ENCODE results near the gene CA5B.

CA5B gene

DNA sequence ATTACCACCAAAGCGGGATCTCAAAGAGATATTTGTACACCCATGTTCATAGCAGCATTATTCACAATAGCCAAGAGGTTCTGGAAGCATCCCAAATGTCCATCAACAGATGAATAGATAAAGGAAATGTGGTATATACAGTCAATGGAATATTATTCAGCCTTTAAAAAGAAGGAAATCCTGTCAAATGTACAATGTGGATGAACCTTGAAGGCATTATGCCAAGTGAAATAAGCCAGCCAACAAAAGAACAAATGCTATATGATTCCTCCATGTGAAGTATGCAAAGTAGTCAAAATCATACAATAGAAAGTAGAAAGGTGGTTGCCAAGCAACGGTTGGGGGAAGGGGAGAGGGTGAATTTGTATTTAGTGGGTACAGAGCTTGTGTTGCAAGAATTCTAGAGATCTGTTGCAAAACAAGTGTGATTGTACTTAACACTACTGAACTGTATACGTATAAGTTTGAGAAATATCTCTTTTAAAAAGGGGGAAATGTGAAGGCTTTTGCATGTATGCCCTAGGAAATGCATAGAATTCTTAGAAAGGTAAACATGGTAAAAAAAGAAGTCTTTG lies 47.2 kb downstream of the CA5B start:
- H3K9ac ChIP-seq (ENCODE audit: low read length in 2 of 2): no peak overlapping the region
- no peaks in the 10 kb centered on the region for H3K27me3 ChIP-seq (ENCODE audit: control insufficient read depth in 1 of 2, insufficient read depth in 2 of 2, low read length in 2 of 2)
- H3K27ac ChIP-seq (ENCODE audit: low read length): no peak overlapping the region

DNA sequence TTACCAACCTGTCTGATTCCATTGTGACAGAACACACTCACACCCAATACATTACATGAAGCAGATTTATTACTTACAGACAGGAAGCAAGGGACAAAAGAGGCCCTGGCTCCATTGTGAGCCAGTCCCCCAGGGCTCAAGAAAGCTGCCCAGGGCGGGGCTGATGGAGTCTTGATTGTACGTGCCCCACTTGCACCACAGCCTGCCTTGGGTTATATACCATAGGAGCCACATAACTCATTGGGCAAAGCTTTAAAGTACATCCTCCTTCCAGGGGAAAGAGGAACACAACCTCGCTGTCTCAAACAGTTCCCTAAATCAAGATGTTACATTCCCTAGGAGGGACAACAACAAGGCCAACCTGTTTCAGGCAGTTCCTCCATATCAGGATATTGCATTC lies 48.8 kb downstream of the CA5B start:
- Histone ChIP-seq H3K4me1 (ENCODE audit: control insufficient read depth, insufficient read depth, low read length) (peaks cover 7% of the 10 kb centered on the region), H3K4me3 (ENCODE audit: low read length in 2 of 2) (no peak overlapping the region), H3K27me3 (ENCODE audit: control insufficient read depth in 1 of 2, insufficient read depth in 2 of 2, low read length in 2 of 2) (no peaks in the 10 kb centered on the region), H3K36me3 (ENCODE audit: control insufficient read depth in 2 of 2, insufficient read depth in 2 of 2, low read length in 2 of 2) (peaks cover 0 to 3% of the 10 kb centered on the region in 2 donors), H3K27ac (ENCODE audit: low read length) (no peak overlapping the region), H3K9me3 (ENCODE audit: control insufficient read depth in 2 of 2, low read length in 2 of 2) (no peaks in the 10 kb centered on the region), H3K9ac (ENCODE audit: low read length in 2 of 2) (no peak overlapping the region)

More for the DNA sequence above, 47.2 kb downstream of the CA5B start:
- H3K36me3 ChIP-seq (ENCODE audit: control insufficient read depth in 2 of 2, insufficient read depth in 2 of 2, low read length in 2 of 2): peaks cover 3 to 5% of the 10 kb centered on the region in 2 donors
- H3K9me3 ChIP-seq (ENCODE audit: control insufficient read depth in 2 of 2, low read length in 2 of 2): no peaks in the 10 kb centered on the region
- H3K4me1 ChIP-seq (ENCODE audit: control insufficient read depth, insufficient read depth, low read length): peaks cover 7% of the 10 kb centered on the region
- no peak overlapping the region for H3K4me3 ChIP-seq (ENCODE audit: low read length in 2 of 2)

DNA sequence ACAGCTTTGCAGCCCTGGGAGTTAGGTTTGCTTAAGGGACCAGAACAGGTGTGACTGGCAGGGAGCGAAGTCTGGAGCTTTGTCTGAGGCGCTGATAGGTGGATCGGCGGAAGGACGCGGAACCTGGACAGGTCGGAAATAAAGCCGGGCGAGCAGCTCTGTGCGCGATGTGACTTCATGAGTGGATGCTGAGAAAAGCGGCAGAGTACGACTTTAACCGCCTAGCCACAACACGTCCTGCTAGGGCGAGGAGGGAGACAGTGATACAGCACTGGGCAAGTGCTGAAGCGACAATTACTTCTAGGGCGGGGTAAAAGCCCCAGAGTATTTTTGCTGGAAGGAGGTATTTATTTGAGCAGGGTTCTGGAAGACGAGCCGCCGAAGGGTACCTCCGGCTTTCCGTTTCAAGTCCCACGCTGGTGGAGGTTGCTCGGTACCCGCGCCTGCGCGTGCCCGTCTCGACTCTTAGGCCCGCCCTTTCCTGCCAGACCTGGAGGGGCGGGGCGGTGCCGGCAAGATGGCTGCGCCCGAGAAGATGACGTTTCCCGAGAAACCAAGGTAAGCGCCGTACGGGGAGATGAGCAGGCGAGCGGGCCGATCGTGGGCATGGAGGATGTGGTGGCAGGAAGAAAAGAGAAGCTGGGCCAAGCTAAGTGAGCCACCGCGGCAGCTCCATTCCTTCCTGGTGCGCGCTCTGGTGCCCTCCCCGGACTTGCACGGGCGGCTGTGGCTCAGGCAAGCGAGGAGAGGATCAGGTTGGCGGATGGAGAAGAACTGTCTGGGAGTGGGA lies 52.1 kb downstream of the CA5B start, which contains the start of gene ZRSR2:
TSS of gene ZRSR2 (plus strand) at position 506 of the 790 bp plus-strand sequence. CDS start at position 518, 12 bp downstream.
- H3K27me3 ChIP-seq (ENCODE audit: control insufficient read depth in 1 of 2, insufficient read depth in 2 of 2, low read length in 2 of 2): no peaks in the 10 kb centered on the region

DNA sequence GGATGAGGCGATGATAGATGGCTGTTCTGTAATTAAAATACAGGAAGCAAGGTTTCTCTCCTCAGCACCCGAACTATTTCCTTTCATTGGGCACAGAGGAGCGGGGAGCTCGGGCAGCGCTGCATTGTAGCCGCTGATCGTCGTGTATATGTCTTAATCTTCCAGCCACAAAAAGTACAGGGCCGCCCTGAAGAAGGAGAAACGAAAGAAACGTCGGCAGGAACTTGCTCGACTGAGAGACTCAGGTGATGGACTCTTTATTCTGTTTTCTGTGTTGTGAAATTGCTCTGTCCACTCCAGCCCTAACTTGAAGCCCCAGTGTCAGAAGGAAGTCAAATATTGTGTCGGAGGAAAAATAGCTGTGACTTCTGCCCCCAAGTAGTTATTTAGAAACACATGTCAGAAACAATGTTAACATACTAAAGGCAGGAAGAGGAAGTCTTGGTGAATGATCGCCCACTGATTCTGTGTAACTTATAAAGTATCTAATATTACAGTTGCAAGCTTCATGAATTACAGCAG lies 52.8 kb downstream of the CA5B start:
- H3K9me3 ChIP-seq (ENCODE audit: control insufficient read depth in 2 of 2, low read length in 2 of 2): no peaks in the 10 kb centered on the region
- peaks cover 7% of the 10 kb centered on the region for H3K4me1 ChIP-seq (ENCODE audit: control insufficient read depth, insufficient read depth, low read length)
- peaks cover 0 to 2% of the 10 kb centered on the region in 2 donors for H3K36me3 ChIP-seq (ENCODE audit: control insufficient read depth in 2 of 2, insufficient read depth in 2 of 2, low read length in 2 of 2)
- H3K9ac ChIP-seq (ENCODE audit: low read length in 2 of 2): peak overlapping the region; percentile 73 to 88
- H3K4me3 ChIP-seq (ENCODE audit: low read length in 2 of 2): peak overlapping the region; percentile 76 to 96
- H3K27me3 ChIP-seq (ENCODE audit: control insufficient read depth in 1 of 2, insufficient read depth in 2 of 2, low read length in 2 of 2): no peaks in the 10 kb centered on the region
- H3K27ac ChIP-seq (ENCODE audit: low read length): peak overlapping the region; percentile 58

More for the DNA sequence above, 52.1 kb downstream of the CA5B start, which contains the start of gene ZRSR2:
- Histone ChIP-seq H3K4me3 (ENCODE audit: low read length in 2 of 2) (peak within 1 kb of the TSS; percentile 76 to 96), H3K36me3 (ENCODE audit: control insufficient read depth in 2 of 2, insufficient read depth in 2 of 2, low read length in 2 of 2) (peaks cover 0 to 2% of the 10 kb centered on the region in 2 donors), H3K4me1 (ENCODE audit: control insufficient read depth, insufficient read depth, low read length) (peaks cover 7% of the 10 kb centered on the region), H3K27ac (ENCODE audit: low read length) (peak within 1 kb of the TSS; percentile 58), H3K9me3 (ENCODE audit: control insufficient read depth in 2 of 2, low read length in 2 of 2) (no peaks in the 10 kb centered on the region), H3K9ac (ENCODE audit: low read length in 2 of 2) (peak within 1 kb of the TSS; percentile 73 to 88)

DNA sequence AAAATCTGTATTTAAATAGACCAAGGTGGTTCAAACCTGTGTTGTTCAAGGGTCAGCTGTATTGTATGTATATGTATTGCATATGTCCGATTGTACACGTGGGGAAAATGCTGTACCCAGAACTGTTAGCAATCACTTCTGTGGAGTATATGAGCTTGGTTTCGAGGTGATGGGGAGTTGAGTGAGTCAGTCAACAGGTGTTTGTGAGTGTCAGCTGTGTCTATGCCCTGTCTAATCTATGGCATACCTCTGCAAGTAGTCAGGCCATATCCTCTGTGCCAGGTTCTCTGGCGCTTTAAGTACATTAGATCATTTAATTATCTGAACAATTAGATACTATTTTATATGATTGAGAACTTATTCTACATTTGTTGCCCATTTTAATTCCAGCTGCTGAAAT lies 59.6 kb downstream of the CA5B start:
- Histone ChIP-seq H3K4me3 (ENCODE audit: low read length in 2 of 2) (no peak overlapping the region), H3K27ac (ENCODE audit: low read length) (no peak overlapping the region), H3K4me1 (ENCODE audit: control insufficient read depth, insufficient read depth, low read length) (no peaks in the 10 kb centered on the region), H3K9ac (ENCODE audit: low read length in 2 of 2) (no peak overlapping the region), H3K36me3 (ENCODE audit: control insufficient read depth in 2 of 2, insufficient read depth in 2 of 2, low read length in 2 of 2) (peaks cover 0 to 2% of the 10 kb centered on the region in 2 donors), H3K27me3 (ENCODE audit: control insufficient read depth in 1 of 2, insufficient read depth in 2 of 2, low read length in 2 of 2) (no peaks in the 10 kb centered on the region), H3K9me3 (ENCODE audit: control insufficient read depth in 2 of 2, low read length in 2 of 2) (no peaks in the 10 kb centered on the region)

DNA sequence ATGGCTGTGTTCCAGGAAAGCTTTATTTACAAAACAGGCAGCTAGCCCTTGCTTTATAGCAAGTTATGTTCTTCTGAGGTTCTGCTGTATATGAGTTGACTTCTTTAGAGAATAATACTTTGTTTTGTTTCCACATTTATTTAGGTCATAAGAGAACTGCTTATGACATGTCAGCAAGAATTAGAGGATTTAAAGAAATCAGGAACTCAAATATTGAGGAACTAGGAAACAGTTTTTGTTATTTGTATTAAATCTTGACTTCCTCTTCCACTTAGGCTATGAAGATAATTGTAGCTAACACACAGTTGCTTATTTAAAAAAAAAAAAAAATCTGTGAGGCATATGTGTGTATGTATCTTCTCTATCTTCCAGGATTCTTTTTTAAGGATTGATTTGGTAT lies 66.5 kb downstream of the CA5B start:
- no peak overlapping the region for H3K27ac ChIP-seq (ENCODE audit: low read length)
- no peak overlapping the region for H3K9ac ChIP-seq (ENCODE audit: low read length in 2 of 2)
- H3K4me1 ChIP-seq (ENCODE audit: control insufficient read depth, insufficient read depth, low read length): no peaks in the 10 kb centered on the region
- H3K36me3 ChIP-seq (ENCODE audit: control insufficient read depth in 2 of 2, insufficient read depth in 2 of 2, low read length in 2 of 2): peaks cover 6 to 10% of the 10 kb centered on the region in 2 donors
- no peaks in the 10 kb centered on the region for H3K27me3 ChIP-seq (ENCODE audit: control insufficient read depth in 1 of 2, insufficient read depth in 2 of 2, low read length in 2 of 2)
- no peak overlapping the region for H3K4me3 ChIP-seq (ENCODE audit: low read length in 2 of 2)
- no peaks in the 10 kb centered on the region for H3K9me3 ChIP-seq (ENCODE audit: control insufficient read depth in 2 of 2, low read length in 2 of 2)

DNA sequence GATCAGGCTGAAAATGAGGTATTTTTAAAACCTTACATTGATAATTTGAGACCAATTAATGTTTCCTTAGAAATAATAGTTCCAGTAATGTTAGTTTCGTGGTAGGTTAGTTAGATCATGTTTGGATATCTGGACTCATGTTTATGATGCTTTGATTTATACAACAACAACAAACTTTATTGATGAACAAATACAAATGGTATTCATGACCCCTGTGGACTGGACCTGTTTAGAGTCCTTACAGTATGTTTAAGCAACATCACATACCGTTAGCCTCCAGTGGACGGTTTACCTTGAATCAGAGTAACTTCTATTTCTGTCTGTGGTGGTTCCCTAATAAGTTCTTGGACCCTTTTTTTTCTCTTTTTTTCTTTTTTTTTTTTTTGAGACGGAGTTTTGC lies 70.2 kb downstream of the CA5B start:
- Histone ChIP-seq H3K27me3 (ENCODE audit: control insufficient read depth in 1 of 2, insufficient read depth in 2 of 2, low read length in 2 of 2) (no peaks in the 10 kb centered on the region), H3K27ac (ENCODE audit: low read length) (no peak overlapping the region), H3K4me3 (ENCODE audit: low read length in 2 of 2) (no peak overlapping the region), H3K36me3 (ENCODE audit: control insufficient read depth in 2 of 2, insufficient read depth in 2 of 2, low read length in 2 of 2) (peaks cover 12 to 13% of the 10 kb centered on the region in 2 donors), H3K9me3 (ENCODE audit: control insufficient read depth in 2 of 2, low read length in 2 of 2) (no peaks in the 10 kb centered on the region), H3K9ac (ENCODE audit: low read length in 2 of 2) (no peak overlapping the region), H3K4me1 (ENCODE audit: control insufficient read depth, insufficient read depth, low read length) (no peaks in the 10 kb centered on the region)

DNA sequence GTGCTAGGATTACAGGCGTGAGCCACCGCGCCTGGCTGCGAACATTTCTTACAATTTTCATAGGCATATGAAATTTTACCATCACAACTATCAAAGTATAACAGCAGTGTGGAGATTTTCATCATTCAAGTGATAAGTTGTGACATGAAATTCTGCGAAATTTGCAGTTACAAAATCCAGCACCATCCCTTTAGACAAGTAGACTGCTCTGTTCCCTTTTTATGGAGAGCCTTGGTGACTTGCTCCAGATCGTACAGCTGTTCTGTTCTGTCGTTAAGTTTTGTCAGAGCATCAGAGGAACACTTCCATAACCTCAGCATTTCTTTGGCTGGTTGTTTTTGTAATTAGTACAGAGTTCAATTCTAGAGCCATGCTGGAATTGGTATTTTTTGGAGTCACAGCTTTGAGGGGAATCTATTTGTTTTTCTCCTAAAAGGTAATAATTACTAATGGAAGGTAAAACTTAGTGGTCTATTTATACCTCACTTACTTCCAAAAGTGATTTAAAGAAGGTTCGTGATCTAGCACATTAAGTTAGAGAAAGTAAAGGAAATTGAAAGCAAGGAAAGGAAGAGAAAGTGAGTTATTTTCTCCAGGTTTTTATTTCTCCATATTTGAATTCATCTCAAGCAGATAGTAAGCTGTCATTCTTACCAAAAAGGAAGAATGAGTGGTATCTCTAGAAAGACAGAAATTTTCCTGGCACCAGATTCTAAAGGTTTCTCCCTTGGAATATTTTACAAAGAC lies 74.3 kb downstream of the CA5B start:
- Histone ChIP-seq H3K27ac (ENCODE audit: low read length) (no peak overlapping the region), H3K9ac (ENCODE audit: low read length in 2 of 2) (no peak overlapping the region), H3K36me3 (ENCODE audit: control insufficient read depth in 2 of 2, insufficient read depth in 2 of 2, low read length in 2 of 2) (peaks cover 7 to 31% of the 10 kb centered on the region in 2 donors), H3K4me3 (ENCODE audit: low read length in 2 of 2) (no peak overlapping the region), H3K4me1 (ENCODE audit: control insufficient read depth, insufficient read depth, low read length) (no peaks in the 10 kb centered on the region), H3K27me3 (ENCODE audit: control insufficient read depth in 1 of 2, insufficient read depth in 2 of 2, low read length in 2 of 2) (no peaks in the 10 kb centered on the region), H3K9me3 (ENCODE audit: control insufficient read depth in 2 of 2, low read length in 2 of 2) (no peaks in the 10 kb centered on the region)

DNA sequence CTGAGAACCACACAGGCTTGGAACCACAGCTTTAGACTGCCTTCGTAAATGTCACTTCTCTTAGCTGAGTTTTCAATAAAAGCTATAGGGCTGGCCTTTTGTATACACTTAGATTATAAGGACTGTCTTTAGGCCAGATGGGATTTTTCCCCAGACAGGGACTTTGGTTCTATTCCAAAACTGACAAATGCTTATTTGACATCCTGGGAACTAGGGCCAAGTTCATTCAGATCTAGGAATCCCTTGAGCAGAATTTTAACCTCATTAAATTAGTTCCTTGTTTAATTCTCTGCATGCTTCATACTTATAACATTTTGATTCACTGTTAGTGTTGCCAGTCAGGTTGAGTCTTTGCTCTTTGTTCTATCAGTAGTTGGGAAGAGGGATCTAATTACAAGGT lies 75.3 kb downstream of the CA5B start:
- H3K9ac ChIP-seq (ENCODE audit: low read length in 2 of 2): no peak overlapping the region
- H3K4me1 ChIP-seq (ENCODE audit: control insufficient read depth, insufficient read depth, low read length): no peaks in the 10 kb centered on the region
- no peak overlapping the region for H3K4me3 ChIP-seq (ENCODE audit: low read length in 2 of 2)
- H3K27me3 ChIP-seq (ENCODE audit: control insufficient read depth in 1 of 2, insufficient read depth in 2 of 2, low read length in 2 of 2): no peaks in the 10 kb centered on the region
- no peaks in the 10 kb centered on the region for H3K9me3 ChIP-seq (ENCODE audit: control insufficient read depth in 2 of 2, low read length in 2 of 2)
- peaks cover 7 to 36% of the 10 kb centered on the region in 2 donors for H3K36me3 ChIP-seq (ENCODE audit: control insufficient read depth in 2 of 2, insufficient read depth in 2 of 2, low read length in 2 of 2)
- H3K27ac ChIP-seq (ENCODE audit: low read length): no peak overlapping the region

DNA sequence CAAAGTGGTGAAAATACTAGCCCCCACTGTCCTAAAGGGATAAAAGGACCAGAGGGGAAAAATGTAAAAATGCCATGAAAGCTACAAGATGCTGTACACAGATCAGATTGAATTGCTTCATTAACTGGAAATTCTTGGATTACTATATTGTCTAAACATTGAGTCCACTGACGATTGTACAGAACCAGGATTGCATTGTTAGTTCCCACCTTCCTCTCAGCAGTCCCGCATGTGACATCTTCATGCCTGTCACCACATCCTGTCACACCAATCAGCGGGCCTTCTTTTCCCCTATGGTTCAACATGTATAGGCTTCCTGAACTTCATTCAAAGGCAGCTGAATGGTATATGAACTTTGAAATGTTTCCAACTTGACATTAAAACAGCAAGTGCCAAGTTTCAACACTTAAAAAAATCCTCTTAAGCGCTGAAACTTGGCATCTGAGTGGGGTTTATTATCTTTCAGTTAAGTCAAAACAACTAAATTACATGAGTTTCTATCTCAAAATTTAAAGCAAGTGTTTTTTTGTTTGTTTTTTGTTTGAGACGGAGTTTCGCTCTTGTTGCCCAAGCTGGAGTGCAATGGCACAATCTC lies 76.8 kb downstream of the CA5B start:
- Histone ChIP-seq H3K9me3 (ENCODE audit: control insufficient read depth in 2 of 2, low read length in 2 of 2) (no peaks in the 10 kb centered on the region), H3K27ac (ENCODE audit: low read length) (no peak overlapping the region), H3K9ac (ENCODE audit: low read length in 2 of 2) (no peak overlapping the region), H3K4me1 (ENCODE audit: control insufficient read depth, insufficient read depth, low read length) (no peaks in the 10 kb centered on the region), H3K36me3 (ENCODE audit: control insufficient read depth in 2 of 2, insufficient read depth in 2 of 2, low read length in 2 of 2) (peaks cover 4 to 32% of the 10 kb centered on the region in 2 donors), H3K4me3 (ENCODE audit: low read length in 2 of 2) (no peak overlapping the region), H3K27me3 (ENCODE audit: control insufficient read depth in 1 of 2, insufficient read depth in 2 of 2, low read length in 2 of 2) (no peaks in the 10 kb centered on the region)
